ENCODE data around the gene HAT1. TPM values are rescaled to one million over a fixed set of nuclear protein-coding genes. Genes with fewer than 3 reads are reported as not detected.
"Not testable (repeated sequence)": the region's sequence is repeated elsewhere in the genome, so short reads cannot be mapped to it uniquely, and the experiment has no call there.

HAT1 gene
- total and polyA plus RNA-seq, 5 experiments from 2014 or later: 29.8 to 68.8 (median 65.7) TPM

GRCh38 chr2:171991027-171991426 is 68.8 kb downstream of the HAT1 start:
- Mint-ChIP-seq H3K27ac (no peak overlapping the region), H3K36me3 (peaks cover 0 to 2% (median 0%) of the 10 kb centered on the region in 3 donors), H3K9me3 (no peaks in the 10 kb centered on the region), H3K4me3 (no peak overlapping the region), H3K4me1 (no peaks in the 10 kb centered on the region), H3K27me3 (peaks cover 0 to 11% (median 9%) of the 10 kb centered on the region in 5 donors)
- POLR2A ChIA-PET: no interaction called here
- DNase-seq: no peak
- ATAC-seq: no peak

- H3K4me3 Mint-ChIP-seq: no peak overlapping the region
- DNase-seq: no peak
- peaks cover 4 to 17% (median 14%) of the 10 kb centered on the region in 4 donors for H3K4me1 Mint-ChIP-seq
- no peaks in the 10 kb centered on the region for H3K9me3 Mint-ChIP-seq
- H3K36me3 Mint-ChIP-seq: peaks cover 0 to 2% (median 0%) of the 10 kb centered on the region in 3 donors
- H3K27me3 Mint-ChIP-seq: peaks cover 0 to 14% (median 9%) of the 10 kb centered on the region in 5 donors
- POLR2A ChIA-PET: no interaction called here
- no peak overlapping the region for H3K27ac Mint-ChIP-seq
- no peak for ATAC-seq
These were observed 73.3 kb downstream of the HAT1 start for GRCh38 chr2:171995586-171995985.

DNA sequence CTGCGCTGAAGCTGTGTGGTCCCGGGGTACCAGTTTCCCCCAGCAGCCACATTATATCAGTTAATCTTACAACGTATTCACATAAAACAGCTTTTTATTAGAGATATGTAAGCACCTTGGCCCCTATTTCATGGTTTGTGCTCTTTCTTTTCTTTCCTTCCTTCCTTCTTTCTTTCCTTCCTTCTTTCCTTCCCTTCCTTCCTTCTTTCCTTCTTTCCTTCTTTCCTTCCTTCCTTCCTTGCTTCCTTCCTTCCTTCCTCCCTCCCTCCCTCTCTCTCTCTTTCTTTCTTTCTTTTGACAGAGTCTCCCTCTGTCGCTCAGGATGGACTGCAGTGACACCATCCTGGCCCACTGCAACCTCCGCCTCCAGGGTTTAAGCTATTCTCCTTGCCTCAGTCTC is 73.8 kb downstream of the HAT1 start:
- POLR2A ChIA-PET: no interaction called here
- peaks cover 0 to 14% (median 8%) of the 10 kb centered on the region in 5 donors for H3K27me3 Mint-ChIP-seq
- DNase-seq: no peak
- H3K36me3 Mint-ChIP-seq: peaks cover 0 to 2% (median 0%) of the 10 kb centered on the region in 3 donors
- no peak for ATAC-seq
- no peaks in the 10 kb centered on the region for H3K9me3 Mint-ChIP-seq
- peaks cover 4 to 18% (median 16%) of the 10 kb centered on the region in 4 donors for H3K4me1 Mint-ChIP-seq
- no peak overlapping the region for H3K4me3 Mint-ChIP-seq
- no peak overlapping the region for H3K27ac Mint-ChIP-seq

DNA sequence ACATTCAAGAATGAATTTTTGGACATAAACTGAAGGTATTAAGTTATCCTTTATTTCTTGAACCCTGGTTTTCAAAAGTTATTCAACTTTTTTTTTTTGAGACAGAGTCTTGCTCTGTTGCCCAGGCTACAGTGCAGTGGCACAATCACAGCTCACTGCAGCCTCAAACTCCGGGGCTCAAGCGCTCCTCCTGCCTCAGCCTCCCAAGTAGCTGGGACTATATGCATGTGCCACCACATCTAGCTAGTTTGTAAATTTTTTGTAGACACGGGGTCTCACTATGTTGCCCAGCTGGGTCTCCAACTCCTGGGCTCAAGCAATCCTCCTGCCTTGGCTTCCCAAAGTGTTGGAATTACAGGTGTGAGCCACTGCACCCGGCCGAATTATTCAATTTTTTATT is 74.8 kb downstream of the HAT1 start:
- peaks cover 0 to 13% (median 8%) of the 10 kb centered on the region in 5 donors for H3K27me3 Mint-ChIP-seq

DNA sequence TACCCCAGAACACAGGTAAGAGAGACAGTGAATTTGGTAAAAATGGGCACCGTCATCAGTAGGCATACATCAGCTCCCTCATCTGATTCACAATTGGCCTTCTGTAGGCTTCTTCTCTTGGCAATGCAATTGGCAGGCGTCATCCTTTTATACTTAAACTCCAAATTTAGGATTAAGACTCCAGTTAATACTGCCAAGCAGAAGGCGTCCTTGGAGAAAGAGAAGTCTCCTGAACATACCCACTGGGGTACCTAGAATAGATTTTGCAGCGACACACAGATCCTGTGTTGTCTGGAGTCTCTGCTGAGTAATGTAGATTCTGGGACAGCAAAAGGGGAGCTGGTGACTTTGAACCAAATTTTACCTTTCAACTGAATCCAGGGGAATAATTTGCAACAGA is 76.9 kb downstream of the HAT1 start:
- ATAC-seq (peak in 1 of 2 donors; percentile 2), DNase-seq (no peak)
- peaks cover 0 to 2% (median 0%) of the 10 kb centered on the region in 3 donors for H3K36me3 Mint-ChIP-seq
- peak overlapping the region; percentile 71 to 97 (median 88) for H3K4me3 Mint-ChIP-seq
- H3K27me3 Mint-ChIP-seq: peaks cover 0 to 11% (median 8%) of the 10 kb centered on the region in 5 donors
- H3K27ac Mint-ChIP-seq: peak overlapping the region in 9 of 10 donors; percentile 46 to 92 (median 83)
- no peaks in the 10 kb centered on the region for H3K9me3 Mint-ChIP-seq
- POLR2A ChIA-PET: no interaction called here
- H3K4me1 Mint-ChIP-seq: peaks cover 4 to 20% (median 16%) of the 10 kb centered on the region in 4 donors

More for the DNA sequence above, 74.8 kb downstream of the HAT1 start:
- H3K9me3 Mint-ChIP-seq, DNase-seq, ATAC-seq, POLR2A ChIA-PET, H3K4me3 Mint-ChIP-seq, H3K36me3 Mint-ChIP-seq: not testable (repeated sequence)
- Mint-ChIP-seq H3K27ac (peak overlapping the region in 1 of 10 donors; percentile 35), H3K4me1 (peaks cover 4 to 20% (median 16%) of the 10 kb centered on the region in 4 donors)

DNA sequence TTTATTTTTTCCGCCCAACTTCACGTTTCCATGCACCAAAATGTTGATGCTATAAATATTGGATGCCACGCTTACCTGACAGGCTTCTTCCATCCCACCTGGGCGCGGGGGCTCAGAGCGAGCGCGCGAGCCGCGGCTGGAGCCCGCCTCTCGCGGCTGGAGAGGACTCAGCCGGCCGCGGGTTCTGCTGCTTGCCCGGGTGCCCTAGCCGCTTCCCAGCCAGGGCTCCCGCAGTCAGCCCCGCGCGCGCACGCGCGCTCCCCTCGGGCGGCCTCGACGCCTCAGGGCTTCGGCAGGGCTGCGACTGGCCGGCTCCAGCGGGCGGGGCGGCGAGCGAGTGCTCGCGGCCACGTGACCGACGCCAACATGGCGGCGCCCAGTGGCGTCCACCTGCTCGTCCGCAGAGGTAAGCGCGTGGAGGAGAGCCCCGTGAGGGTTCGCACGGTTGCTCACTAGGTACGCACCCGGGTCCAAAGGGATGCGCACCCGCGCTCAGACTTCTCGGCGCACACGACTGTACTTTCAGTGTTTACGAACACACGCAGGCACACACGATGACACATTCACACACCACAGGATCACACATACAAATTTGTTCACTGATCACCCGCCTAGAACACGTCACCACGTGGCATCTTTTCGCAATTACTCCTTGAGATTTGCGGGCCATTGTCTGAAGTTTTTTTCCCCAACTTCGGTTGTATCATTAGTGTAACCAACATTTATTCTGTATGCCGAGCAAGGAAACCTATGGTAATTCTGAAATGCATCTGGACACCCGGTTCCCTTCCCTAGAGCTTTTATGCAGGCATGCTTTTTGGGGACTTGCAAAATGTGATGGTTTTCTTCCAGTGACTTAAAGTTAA is 77.6 kb downstream of the HAT1 start, which contains the start of gene METAP1D:
TSS of gene METAP1D (plus strand) at position 350 of the 866 bp plus-strand sequence. CDS start at position 367, 17 bp downstream.
- peaks cover 6 to 20% (median 16%) of the 10 kb centered on the region in 4 donors for H3K4me1 Mint-ChIP-seq
- no peaks in the 10 kb centered on the region for H3K9me3 Mint-ChIP-seq
- ATAC-seq: peak; percentile 94 to 96
- peak within 1 kb of the TSS; percentile 81 to 97 (median 92) for H3K4me3 Mint-ChIP-seq
- H3K27ac Mint-ChIP-seq: peak within 1 kb of the TSS; percentile 83 to 97 (median 94)
- DNase-seq: peak; percentile 76 to 90 (median 82)
- H3K27me3 Mint-ChIP-seq: peaks cover 0 to 10% (median 4%) of the 10 kb centered on the region in 5 donors
- POLR2A ChIA-PET: no interaction called here
- H3K36me3 Mint-ChIP-seq: peaks cover 0 to 2% (median 1%) of the 10 kb centered on the region in 3 donors

DNA sequence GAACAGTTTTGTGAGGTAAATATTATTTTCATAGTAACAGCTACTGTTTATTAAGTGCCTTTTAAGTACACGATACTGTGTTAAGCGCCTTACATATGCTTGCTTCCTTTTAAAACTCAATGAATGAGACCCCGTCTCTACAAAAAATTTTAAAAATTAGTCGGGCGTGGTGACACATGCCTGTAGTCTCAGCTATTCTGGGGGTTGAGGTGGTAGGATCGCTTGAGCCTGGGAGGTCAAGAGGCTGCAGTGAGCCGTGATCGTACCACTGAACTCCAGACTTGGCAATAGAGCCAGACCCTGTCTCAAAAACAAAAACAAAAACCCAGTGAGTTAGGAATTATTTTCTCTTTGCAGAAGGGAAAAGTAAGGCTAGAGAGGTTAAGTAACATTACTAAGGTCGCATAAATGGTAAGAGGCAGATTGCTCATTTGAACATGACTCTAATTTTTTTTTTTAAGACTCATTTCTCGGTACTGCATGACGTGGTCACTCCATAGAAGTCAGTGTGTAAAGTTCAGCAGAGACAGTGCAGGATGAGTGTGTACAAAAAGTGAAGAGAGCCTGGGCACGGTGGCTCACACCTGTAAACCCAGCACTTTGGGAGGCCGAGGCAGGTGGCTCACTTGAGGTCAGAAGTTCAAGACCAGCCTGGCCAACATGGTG is 78.6 kb downstream of the HAT1 start:
- POLR2A ChIA-PET: no interaction called here
- Mint-ChIP-seq H3K27ac (peak overlapping the region; percentile 83 to 97 (median 94)), H3K27me3 (peaks cover 0 to 5% (median 0%) of the 10 kb centered on the region in 5 donors), H3K4me1 (peaks cover 6 to 20% (median 16%) of the 10 kb centered on the region in 4 donors), H3K4me3 (peak overlapping the region; percentile 81 to 97 (median 92)), H3K36me3 (peaks cover 0 to 2% (median 0%) of the 10 kb centered on the region in 3 donors), H3K9me3 (no peaks in the 10 kb centered on the region)
- DNase-seq (no peak), ATAC-seq (no peak)

DNA sequence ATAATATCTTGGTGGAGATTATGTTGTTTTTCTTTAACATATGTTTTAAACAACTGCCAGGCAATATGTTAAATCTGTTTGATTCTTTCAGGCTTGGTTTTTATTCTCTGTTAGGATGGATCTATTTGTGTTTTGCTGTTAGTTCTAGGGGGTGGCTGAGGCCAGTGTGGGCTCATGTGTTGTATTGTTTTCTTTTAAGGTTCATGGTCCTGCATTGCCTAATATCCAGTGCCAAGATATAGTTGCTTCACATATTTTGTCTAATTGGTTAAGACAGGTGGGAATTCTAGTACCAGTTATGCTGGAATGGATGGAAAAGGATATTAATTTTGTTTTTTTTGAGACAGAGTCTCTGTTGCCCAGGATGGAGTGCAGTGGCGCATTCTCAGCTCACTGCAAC is 85.1 kb downstream of the HAT1 start:
- DNase-seq: no peak
- ATAC-seq: no peak
- Mint-ChIP-seq H3K4me1 (peaks cover 8 to 22% (median 14%) of the 10 kb centered on the region in 4 donors), H3K4me3 (no peak overlapping the region), H3K36me3 (peaks cover 13 to 23% (median 22%) of the 10 kb centered on the region in 3 donors), H3K27ac (no peak overlapping the region), H3K27me3 (peaks cover 0 to 2% (median 0%) of the 10 kb centered on the region in 5 donors), H3K9me3 (peaks cover 0 to 9% (median 0%) of the 10 kb centered on the region in 9 donors)
- POLR2A ChIA-PET: no interaction called here

DNA sequence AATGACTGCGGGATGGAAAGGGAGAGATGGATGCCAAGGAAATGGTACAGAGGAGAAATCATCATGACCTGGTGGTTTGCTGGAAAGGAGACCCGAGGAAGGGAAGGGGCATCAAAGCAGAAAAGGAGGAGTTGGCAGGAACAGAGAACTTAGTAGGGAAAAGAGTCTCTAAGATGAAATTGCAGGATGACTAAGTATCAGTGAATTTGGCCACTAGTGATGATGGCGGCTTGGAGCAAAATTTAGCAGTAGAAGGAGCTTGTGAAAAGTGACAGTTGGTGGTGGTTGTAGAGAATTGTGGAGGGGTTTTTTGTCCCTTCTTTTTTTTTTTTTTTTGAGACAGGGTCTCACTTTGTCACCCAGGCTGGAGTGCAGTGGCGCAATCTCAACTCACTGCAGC is 87.6 kb downstream of the HAT1 start:
- POLR2A ChIA-PET: no interaction called here
- ATAC-seq (no peak), DNase-seq (no peak)
- peaks cover 0 to 2% (median 0%) of the 10 kb centered on the region in 5 donors for H3K27me3 Mint-ChIP-seq
- H3K27ac Mint-ChIP-seq: no peak overlapping the region
- H3K4me1 Mint-ChIP-seq: peaks cover 10 to 34% (median 20%) of the 10 kb centered on the region in 4 donors
- peaks cover 0 to 9% (median 0%) of the 10 kb centered on the region in 9 donors for H3K9me3 Mint-ChIP-seq
- H3K4me3 Mint-ChIP-seq: peak overlapping the region in 1 of 10 donors; percentile 2
- peaks cover 13 to 23% (median 22%) of the 10 kb centered on the region in 3 donors for H3K36me3 Mint-ChIP-seq

- DNase-seq: no peak
- POLR2A ChIA-PET: no interaction called here
- Mint-ChIP-seq H3K4me3 (peak overlapping the region in 2 of 10 donors; percentile 31 to 51), H3K27me3 (peaks cover 0 to 2% (median 0%) of the 10 kb centered on the region in 5 donors), H3K36me3 (peaks cover 16 to 18% (median 17%) of the 10 kb centered on the region in 3 donors), H3K27ac (no peak overlapping the region), H3K9me3 (peaks cover 0 to 4% (median 0%) of the 10 kb centered on the region in 9 donors), H3K4me1 (peaks cover 10 to 39% (median 20%) of the 10 kb centered on the region in 4 donors)
- no peak for ATAC-seq
These were observed 89.7 kb downstream of the HAT1 start for GRCh38 chr2:172011812-172012575.

DNA sequence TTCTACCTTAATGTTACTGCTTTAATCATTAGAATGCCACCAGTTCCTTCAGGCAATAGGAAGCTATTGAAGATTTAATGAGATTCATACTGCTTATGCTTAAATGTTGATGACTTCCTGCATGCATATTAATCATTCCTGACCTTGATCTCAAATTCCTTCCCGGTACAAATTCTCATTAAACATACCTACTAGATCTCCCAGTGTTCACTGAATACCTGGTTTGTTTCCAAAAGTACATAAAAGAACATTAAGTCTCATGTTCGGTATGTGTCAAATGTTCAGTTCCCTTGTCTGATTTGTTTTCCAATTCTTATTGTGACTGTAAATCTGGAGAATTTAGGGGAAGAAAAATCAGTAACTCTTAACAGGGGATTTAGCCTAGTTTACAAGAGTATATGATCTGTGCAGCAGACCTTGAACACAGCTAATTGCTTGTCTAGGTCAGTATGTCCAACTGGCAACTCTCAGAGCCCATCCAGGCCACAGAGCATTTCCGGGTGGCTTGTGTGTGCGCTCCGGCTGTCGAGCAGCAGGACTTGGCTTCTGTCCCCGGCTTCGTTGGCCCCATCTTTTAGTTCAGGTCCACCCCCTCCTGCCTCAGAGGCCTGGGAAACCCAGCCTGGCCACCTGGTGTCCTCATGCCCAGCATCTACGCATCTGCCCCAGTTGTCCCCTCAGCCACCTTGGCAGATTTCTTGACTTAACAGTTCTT is 90.6 kb downstream of the HAT1 start:
- DNase-seq: no peak
- peaks cover 0 to 1% (median 0%) of the 10 kb centered on the region in 9 donors for H3K9me3 Mint-ChIP-seq
- no peak for ATAC-seq
- POLR2A ChIA-PET: no interaction called here
- peaks cover 12 to 18% (median 14%) of the 10 kb centered on the region in 3 donors for H3K36me3 Mint-ChIP-seq
- peaks cover 0 to 2% (median 0%) of the 10 kb centered on the region in 5 donors for H3K27me3 Mint-ChIP-seq
- no peak overlapping the region for H3K4me3 Mint-ChIP-seq
- H3K27ac Mint-ChIP-seq: no peak overlapping the region
- H3K4me1 Mint-ChIP-seq: peaks cover 10 to 39% (median 20%) of the 10 kb centered on the region in 4 donors
